Measurements from ENCODE around the gene NFX1.

GRCh38 chr9:33393581-33393980 is 103.3 kb downstream of the NFX1 start:
- TF ChIP-seq CTCF (IDR thresholded peaks at IDR 0.05) (no peak), POLR2A (IDR thresholded peaks at IDR 0.05) (no peak)

All from thyroid gland (tissue), 4 donors.